GM21515 (cell line): ENCODE data around the gene ZNF764.
"Not testable (repeated sequence)": the region's sequence is repeated elsewhere in the genome, so short reads cannot be mapped to it uniquely, and the experiment has no call there.

Source experiments
- ATAC-seq: cut with Tn5 transposase; IDR thresholded peaks from one replicate; pipeline ENCODE4 v1.9.1; 2021; ENCODE audit not compliant: unreplicated experiment

The ZNF764 gene

DNA sequence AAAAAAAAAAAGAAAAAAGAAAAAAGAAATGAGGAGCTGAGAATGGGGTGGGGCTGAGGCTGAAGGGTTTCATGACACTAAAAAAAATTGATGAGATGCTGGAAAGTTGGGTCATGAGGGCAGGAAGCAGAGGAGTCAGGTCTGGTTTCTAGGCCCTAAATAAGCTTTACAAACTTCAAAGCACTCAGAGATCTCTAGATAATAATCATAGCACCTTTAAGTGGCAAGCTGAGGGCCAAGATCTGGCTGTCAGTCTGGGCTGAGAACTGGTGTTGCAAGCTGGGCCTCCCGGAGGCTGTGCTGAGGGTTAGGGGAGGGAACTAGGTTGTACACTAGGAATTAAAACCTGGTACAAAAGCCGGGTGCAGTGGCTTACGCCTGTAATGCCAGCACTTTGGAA, 6.4 kb downstream of the ZNF764 start:
- ATAC-seq: no peak

DNA sequence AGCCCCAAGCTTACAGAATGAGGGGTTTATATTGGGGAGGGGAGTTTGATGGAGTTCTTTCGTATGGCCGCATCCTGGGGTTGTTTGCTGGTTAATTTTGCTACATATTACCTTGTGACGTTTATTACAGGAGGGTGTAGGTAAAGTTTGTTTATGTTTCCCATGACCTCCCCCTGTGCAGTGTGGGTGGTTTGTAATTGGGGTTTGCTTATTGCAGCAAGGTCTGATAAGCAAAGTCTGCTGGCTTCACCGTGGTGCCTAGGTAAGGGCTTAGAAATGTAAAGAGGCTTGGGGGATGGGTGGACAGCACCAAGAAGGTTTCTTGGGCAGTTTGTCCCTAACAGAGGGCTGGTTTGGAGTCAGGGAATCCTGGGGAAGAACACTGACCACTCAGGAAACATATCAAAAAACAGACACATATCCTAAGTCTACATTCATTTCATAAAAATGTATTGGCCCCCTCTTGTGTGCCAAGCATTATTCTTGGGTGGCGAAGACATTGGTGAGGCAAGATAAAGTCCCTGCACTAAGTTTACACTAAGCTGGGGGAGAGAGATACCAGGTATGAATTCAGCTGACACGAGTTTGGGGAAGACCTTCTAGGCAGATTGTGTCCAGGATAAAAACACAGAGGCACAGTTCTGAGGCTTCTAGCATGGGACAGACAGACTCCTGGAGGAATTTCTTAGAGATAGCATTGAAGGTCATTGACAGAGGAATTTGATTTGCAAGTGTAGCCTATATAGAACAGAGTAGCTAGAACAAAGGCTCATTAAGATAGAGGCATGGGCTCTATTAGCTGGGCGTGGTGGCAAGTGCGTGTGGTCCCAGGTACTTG, 9.5 kb downstream of the ZNF764 start:
- no peak for ATAC-seq

DNA sequence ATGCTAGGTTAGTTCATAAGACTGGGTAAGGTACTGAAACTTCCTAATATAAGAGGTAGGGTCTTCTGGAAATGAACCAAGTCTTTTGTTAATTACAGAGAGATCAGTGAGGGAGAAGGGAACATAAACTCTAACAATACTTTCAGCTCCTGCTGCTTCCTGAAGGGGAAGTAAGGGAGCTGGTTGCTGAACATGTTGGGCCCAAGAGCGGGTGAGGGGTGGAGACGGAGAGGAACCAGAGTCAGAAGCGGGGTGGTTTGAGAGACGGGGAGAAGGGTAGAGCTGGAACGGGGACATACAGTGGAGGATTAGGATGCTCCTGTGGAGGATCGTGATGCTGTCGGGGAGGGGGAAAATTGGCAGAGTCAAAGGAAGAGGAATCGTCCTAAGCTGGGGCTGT, 12.1 kb downstream of the ZNF764 start:
- ATAC-seq: no peak

DNA sequence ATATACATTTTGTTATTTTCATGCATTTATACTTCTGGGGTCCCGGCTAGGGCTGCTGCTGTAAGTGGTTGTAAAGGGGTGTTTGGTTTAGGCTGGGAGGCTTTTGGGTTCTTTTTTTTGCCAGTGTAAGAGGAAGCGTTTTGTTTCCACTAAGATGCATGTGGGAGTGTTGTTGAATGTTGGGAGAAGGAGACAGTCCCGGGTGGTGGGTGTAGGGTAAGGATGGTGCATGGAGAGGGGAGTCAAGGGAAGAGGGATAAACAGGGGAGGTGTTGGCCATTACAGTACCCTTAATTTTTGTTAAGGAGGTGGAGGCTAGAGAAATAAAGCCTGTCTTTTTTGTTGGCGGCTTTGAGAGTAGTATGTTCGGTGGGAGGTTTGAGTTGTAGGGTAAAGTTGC, 15.1 kb downstream of the ZNF764 start:
- no peak for ATAC-seq

DNA sequence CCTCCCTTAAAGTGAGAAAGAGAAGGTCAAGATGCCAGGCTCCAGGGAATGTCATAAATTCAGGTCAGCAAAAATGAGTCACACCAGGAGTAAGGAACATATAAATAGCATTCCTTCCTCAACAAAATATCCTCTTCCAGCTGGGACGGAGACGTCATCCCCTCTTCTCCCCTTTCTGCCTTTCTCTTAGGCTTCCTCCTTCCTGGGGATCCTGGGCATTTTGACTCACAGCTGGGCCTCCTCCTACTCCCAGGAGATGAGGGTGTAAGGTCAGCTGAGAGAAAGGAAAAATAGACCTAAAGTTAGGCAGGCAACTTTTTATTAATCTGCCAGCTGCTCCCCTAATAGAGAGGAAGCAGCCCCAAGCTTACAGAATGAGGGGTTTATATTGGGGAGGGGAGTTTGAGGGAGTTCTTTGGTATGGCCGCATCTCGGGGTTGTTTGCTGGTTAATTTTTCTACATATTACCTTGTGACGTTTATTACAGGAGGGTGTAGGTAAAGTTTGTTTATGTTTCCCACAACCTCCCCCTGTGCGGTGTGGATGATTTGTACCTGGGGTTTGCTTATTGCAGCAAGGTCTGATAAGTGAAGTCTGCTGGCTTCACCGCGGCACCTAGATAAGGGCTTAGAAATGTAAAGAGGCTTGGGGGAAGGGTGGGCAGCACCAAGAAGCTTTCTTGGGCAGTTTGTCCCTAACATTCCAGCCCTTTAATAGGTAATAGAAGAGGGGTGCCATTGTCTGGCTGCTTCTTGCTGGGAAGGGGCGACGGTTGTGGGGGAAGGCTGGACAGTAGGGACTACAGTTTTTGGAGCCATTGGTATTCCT, 16.5 kb downstream of the ZNF764 start:
- ATAC-seq: no peak

DNA sequence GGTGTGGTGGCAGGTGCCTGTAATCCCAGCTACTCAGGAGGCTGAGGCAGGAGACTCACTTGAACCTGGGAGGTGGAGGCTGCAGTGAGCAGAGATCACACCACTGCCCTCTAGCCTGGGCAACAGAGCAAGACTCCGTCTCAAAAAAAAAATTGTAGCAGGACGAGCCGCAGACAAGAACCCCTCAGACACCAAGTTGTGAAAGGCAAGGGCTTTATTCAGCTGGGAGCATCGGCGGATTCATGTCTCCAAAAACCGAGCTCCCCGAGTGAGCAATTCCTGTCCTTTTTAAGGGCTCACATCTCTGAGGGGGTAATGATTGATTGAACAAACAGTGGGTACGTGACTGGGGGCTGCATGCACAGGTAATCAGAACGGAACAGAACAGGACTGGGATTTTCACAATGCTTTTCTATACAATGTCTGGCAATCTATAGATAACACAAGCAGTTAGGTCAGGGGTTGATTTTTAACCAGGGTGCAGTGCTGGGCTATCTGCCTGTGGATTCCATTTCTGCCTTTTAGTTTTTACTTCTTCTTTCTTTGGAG, 17.2 kb downstream of the ZNF764 start:
- not testable (repeated sequence) for ATAC-seq

DNA sequence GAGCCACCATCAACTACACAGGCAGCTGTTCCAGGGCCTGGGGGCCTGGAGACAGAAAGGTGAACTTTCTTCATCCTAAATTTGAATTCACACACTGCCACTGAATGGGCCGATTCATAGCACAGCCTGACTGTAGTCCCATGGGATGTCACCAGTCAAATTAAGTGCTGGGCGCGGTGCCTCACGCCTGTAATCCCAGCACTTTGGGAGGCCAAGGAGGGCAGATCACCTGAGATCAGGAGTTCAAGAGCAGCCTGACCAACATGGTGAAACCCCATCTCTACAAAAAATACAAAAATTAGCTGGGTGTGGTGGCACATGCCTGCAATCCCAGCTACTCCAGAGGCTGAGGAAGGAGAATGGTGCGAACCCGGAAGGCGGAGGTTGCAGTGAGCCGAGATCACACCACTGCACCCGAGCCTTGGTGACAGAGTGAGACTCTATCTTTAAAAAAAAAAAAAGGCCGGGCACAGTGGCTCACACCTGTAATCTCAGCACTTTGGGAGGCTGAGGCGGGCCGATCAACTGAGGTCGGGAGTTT, 18.1 kb downstream of the ZNF764 start:
- not testable (repeated sequence) for ATAC-seq

DNA sequence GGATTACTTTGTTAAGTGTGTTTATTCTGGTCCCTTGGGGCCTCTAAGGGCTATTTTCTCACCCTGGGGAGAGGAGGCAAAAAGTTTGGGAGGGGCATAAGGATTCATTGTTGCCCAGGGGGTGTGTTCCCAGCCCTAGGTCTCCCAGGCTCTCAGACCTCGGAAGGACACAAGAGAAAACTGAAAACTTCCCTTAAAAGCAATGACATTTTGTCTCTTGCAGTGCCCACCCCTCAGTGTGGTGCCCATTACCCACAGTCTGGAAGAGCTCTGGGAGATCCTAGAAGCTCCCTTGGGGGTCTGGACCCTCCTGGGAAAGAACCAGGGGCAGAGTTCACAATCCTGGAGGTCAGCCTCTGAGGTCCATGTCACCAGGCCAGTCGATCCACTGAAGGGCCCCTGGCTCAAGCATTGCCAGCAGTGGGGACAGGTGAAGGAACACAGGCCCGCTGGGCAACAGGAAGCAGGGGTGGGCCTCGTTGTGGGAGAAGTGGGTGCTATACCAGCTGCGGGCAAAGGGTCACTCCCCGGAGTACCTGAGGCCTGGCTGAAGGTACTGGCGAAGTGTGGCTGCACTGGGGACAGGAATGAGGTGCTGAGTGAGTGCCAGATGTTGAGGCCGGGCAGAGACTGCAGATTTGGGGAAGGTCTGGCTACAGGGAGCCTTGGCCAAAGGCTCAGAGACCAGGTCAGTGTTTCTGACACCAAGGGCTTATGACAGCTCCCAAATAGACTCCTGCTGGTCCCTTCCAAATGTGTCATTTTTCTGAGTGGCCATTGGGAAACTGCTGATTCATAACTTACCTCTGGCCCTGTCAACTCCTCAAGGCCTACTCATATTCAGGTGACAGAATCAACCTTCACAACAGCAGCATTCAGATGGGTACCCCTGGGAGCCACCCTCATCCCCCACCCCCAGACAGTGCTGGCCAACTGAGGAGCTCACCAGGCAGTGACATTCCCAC, 18.9 kb downstream of the ZNF764 start:
- ATAC-seq: no peak

DNA sequence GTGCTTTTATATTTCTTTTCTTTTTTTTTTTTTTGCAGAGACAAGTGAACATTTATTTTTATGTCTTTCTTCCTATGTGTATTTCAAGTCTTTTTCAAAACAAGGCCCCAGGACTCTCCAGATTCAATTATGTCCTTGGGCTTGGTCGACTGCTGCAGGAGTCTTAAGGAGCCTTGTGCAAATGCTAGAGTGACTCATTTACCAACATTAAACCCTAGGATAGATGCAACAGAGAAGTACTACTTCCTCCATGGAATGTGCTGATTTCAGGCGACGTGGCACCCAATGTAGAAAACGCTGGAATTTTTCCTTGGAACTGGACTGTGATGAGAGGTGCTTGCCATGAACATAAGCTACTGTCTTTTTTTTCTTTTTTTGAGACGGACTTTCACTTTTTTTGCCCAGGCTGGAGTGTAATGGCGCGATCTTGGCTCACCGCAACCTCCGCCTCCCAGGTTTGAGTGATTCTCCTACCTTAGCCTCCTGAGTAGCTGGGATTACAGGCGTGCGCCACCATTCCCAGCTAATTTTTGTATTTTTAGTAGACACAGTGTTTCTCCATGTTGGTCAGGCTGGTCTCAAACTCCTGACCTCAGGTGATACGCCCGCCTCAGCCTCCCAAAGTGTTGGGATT, 21.7 kb downstream of the ZNF764 start:
- not testable (repeated sequence) for ATAC-seq

DNA sequence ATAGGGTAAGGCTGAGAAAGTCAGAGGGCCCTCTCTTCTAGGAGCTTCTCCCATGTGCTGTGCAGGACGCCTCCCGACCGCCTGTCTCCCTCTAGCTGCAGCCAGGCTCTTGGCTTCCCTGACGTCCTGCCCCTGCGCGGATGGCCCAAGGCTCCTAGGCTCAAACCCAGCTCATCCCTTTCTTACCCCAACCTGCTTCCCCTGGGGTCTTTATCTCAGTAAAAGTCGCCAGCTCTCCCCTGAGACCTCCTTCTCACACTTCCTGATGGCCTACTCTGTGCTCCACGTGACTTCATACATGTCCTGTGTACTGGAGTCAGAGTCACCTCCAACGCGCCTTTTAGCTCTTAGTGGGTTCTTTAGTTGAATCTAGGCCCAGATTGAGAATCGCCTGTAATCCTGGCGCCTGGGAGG, 22.4 kb downstream of the ZNF764 start:
- peak; percentile 37 for ATAC-seq

DNA sequence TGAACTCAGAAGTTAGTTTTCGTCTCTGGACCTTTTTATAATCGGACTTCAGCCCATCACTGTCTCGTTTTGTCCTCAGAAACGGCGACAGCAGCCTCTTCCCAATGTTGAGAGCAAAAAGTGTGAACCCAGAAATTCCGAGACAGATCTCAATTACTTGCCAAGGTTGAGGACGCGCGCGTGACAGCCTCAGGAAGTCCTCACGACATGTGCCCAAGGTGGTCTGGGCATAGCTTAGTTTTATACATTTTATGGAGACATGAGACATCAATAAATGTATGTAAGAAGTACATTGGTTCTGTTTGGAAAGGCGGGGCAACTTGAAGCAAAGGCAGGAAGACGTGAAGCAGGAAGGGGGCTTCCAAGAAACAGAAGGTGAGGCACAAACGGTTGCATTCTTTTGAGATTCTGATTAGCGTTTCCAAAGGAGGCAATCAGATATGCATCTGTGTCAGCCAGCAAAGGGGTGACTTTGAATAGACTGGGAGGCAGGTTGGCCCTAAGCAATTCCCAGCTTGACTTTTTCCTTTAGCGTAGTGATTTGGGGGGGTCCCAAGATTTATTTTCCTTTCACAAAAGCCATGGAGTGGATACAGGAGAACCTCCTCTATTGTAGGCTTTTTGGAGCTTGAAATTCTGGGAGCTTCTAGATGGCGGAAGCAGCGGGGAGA, 22.9 kb downstream of the ZNF764 start:
- ATAC-seq: peak; percentile 14

DNA sequence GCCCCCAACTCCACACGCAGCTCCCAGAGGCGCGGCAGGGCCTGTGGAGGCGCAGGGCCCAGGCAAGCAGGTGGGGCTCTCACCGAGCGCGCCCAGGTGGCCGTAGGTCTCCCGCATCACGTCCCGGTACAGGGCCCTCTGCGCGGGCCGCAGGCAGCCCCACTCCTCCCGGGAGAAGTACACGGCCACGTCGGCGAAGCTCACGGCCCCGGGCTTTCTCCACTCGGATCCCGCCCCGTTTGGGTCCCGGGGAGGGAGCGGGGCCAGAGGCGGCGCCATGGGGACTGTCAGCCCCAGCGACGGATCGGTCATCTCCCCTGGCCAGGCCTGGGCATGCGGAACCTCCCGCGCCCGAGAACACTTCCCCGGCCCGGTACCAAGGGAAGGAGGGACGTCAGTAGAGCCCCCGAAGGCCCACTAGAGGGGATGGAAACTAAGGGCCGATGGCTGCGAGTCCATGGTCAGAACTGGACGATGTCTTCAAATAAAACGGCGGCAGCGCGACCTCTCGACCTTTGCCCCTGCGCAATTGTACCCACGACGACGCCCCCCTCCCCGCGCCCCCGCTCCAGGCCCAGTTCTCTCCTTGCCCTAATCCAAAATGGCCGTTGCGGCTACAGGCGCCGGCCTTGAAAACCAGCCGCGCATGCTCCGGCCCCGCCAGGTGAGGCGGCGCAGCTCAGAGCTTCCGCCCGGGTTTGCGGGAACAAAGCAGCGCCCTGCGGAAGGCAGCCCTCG, 23.6 kb downstream of the ZNF764 start, which contains the start of gene ZNF747:
Gene ZNF747, minus strand, starts transcription at position 491 of the 738 bp plus-strand sequence. Its CDS starts 179 bp downstream, at position 312.
- peak; percentile 55 for ATAC-seq

DNA sequence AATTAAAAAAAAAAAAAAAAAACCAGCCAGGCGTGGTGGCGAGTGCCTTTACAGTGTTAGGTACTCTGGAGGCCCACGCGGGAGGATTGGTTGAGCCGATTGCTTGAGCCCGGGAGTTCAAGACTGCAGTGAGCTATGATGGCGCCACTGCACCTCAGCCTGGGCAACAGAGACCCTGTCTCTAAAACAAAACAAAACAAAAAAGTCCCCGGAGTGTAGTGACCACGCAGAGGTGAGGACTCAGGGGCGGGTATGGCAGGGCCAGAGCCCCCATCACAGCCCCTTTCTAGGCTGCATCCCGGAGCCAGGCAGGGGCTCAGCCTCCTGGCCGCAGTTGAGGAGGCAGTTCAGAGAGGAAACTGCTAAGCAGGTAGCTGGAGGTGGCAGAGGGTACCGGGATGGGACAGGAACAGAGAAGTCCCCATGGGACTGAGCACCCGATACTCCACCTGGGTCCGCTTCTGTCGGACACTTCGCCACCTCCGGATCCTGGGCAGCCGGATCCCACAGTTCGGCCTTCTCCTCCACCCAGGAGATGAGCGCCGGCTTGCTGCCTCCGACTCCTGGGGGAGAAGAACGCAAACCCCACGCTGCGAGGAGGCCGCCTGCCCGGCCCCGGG, 24.3 kb downstream of the ZNF764 start:
- peak; percentile 9 for ATAC-seq

DNA sequence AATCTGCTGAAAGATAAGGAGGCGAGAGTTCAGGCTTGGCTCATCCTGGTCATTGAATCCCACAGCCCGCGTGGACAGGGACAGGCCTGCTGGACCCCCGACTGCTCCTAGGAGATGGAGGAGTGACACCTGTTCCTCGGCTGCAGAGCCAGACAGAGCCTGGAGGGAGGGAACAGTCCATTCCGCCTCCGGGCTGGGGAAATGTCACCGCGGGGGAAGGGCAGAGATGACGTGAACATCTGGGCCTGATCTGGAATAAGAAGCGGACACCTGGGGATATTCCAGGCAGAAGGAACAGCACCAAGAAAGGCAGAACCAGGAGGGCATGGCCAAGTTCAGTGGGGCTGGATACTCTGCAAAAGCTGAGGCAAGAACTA, 25.0 kb downstream of the ZNF764 start:
- ATAC-seq: no peak

DNA sequence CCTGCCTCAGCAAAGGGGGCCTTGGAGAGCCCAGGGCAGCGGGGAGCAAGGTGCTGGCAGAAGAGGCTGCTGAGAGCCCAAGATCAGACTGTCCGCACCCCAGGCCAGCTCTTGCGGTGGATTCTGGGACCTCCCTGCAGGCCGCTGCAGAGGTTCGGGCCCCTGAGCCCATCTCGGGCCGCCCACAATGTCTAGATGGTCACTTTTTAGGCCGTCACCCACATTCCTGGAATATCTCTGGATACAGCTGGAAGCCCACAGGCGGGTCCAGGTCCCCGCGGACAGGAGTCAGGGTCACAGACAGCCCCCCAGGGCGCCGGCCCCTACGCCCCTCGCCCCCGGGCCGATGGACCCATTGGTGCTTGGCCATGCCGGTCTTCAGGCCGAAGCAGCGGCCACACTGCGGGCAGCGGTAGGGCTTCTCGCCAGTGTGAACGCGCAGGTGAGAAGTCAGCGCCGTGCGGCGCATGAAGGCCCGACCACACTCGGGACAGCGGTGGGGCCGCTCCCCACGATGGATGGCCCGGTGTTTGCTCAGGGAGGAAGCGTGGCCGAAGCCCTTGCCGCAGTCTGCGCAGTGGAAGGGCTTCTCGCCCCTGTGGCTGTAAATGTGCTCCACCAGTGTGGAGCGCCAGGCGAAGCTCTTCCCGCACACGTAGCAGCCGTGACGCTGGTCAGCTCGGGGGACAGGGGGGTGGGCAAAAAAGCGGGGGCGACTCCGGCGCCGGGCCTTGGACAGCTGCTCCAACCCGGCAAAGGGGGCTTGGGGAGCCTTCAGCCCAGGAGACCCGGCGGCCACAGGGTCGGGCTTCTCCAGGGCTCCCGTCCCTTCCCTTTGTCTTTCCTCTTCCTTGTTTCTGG, 25.7 kb downstream of the ZNF764 start:
- ATAC-seq: no peak

DNA sequence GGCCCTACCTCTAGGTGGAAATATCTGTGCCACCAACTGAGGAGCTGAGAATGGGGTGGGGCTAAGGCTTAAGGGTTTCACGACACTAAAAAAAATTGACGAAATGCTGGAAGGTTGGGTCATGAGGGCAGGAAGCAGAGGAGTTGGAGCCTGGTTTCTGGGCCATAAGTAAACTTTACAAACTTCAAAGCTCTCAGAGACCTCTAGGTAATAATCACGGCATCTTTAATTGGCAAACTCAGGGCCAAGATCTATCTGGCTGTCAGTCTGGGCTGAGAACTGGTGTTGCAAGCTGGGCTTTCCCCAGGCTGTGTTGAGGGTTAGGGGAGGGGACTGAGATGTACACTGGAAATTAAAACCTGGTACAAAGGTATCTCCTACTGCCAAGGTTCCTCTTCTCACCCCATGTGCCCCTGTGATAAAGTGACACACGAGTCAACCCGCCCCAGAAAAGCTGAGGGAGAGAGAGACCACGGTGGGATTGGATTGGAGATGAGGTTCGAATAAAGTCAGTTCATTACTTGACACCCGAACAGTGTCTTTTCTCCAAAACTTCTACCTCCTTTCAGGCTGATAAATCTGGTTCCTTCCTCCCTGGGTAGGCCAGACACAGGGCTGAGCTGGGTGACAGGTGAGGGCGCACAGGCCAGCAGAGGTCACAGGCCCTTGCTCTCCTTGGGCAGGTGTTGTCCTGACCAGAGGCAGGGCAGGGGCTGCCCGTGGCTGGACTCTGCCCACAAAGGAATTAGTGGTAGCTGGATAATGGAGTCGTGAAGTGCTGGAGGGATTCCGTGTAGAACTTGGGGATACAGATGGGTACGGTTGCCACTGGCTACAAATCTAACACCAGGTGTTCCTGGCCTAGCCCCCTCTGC, 27.8 kb downstream of the ZNF764 start:
- no peak for ATAC-seq
